K562 (cell line): ENCODE measurements around the gene MVD. TPM values are rescaled to one million over a fixed set of nuclear protein-coding genes. Genes with fewer than 3 reads are reported as not detected.

Source experiments
- ARID3B ChIP-seq: fragments of 250-450 bp; sonication (Bioruptor Pico); IDR thresholded peaks from 2 replicates; pipeline ENCODE4 v1.4.0; 2020; ENCODE audit warnings: borderline replicate concordance
- ETS1 ChIP-seq: conservative IDR thresholded peaks from 2 replicates; pipeline ENCODE4 v1.6.1; 2011; ENCODE audit warnings: low read depth, mild to moderate bottlenecking, low read length; ENCODE audit not compliant: control insufficient read depth
- GABPB2 ChIP-seq: fragments of 250-450 bp; sonication (Bioruptor Pico); conservative IDR thresholded peaks from 2 replicates; pipeline ENCODE4 v1.5.1; 2021; ENCODE audit warnings: mild to moderate bottlenecking
- GTF2F1 ChIP-seq: IDR thresholded peaks from 2 replicates; pipeline ENCODE4 v1.6.1; 2011; ENCODE audit warnings: low read depth, low read length, improper control_type of control experiment
- LEF1 ChIP-seq: fragments of 450-650 bp; IDR thresholded peaks from 2 replicates; pipeline ENCODE4 v1.6.1; 2016; ENCODE audit warnings: mild to moderate bottlenecking
- MAFG ChIP-seq: fragments of 450-650 bp; conservative IDR thresholded peaks from 2 replicates; pipeline ENCODE4 v1.6.1; 2016; ENCODE audit warnings: missing genetic modification characterization, missing compliant biosample characterization
- NUFIP1 ChIP-seq: fragments of 450-650 bp; IDR thresholded peaks from 2 replicates; pipeline ENCODE4 v1.6.1; 2018; ENCODE audit not compliant: partially characterized antibody
- PBX2 ChIP-seq, 2 experiments: IDR thresholded peaks in 1 of 2; conservative IDR thresholded peaks in 1 of 2; 2 replicates each; pipeline ENCODE4 v1.6.1; 2016; ENCODE audit warnings: low read depth in 2 of 2, mild to moderate bottlenecking in 1 of 2, missing compliant biosample characterization in 1 of 2, missing genetic modification characterization in 1 of 2, moderate library complexity in 1 of 2
- PPARD ChIP-seq: fragments of 250-450 bp; sonication (Bioruptor Pico); IDR thresholded peaks from 2 replicates; pipeline ENCODE4 v1.8.0; 2022; ENCODE audit warnings: inconsistent platforms, mild to moderate bottlenecking, moderate library complexity
- SREBF1 ChIP-seq: fragments of 150-350 bp; IDR thresholded peaks from 2 replicates; pipeline ENCODE4 v1.6.1; 2014; ENCODE audit warnings: antibody characterized with exemption, low read depth, low read length, borderline replicate concordance
- STAT5A ChIP-seq: IDR thresholded peaks from 2 replicates; pipeline ENCODE4 v1.6.1; 2012; ENCODE audit warnings: low read length, inconsistent platforms, borderline replicate concordance
- TGIF2 ChIP-seq: sonication (generic); formaldehyde crosslinking; IDR thresholded peaks from 2 replicates; pipeline ENCODE4 v1.8.1; 2022; ENCODE audit warnings: mild to moderate bottlenecking, missing genetic modification reagents, moderate library complexity
- U2AF2 ChIP-seq: fragments of 200-400 bp; formaldehyde crosslinking; optimal IDR thresholded peaks from 2 replicates; pipeline ENCODE3; 2017; ENCODE audit warnings: low read depth, mild to moderate bottlenecking, low read length
- XRCC4 ChIP-seq: IDR thresholded peaks from one replicate; pipeline ENCODE4 v1.6.1; 2011; ENCODE audit not compliant: insufficient read depth, insufficient read length; ENCODE audit errors: extremely low read depth
- ZBTB43 ChIP-seq: sonication (generic); formaldehyde crosslinking; IDR thresholded peaks from 2 replicates; pipeline ENCODE4 v1.8.0; 2023; ENCODE audit warnings: mild to moderate bottlenecking, missing genetic modification reagents
- ZNF174 ChIP-seq: fragments of 250-450 bp; sonication (Bioruptor Pico); IDR thresholded peaks from 2 replicates; pipeline ENCODE4 v1.4.0; 2020; ENCODE audit warnings: mild to moderate bottlenecking
- ZNF232 ChIP-seq: sonication (generic); formaldehyde crosslinking; IDR thresholded peaks from 2 replicates; pipeline ENCODE4 v1.8.0; 2022; ENCODE audit warnings: mild to moderate bottlenecking, missing genetic modification reagents
- ZNF253 ChIP-seq: fragments of 250-450 bp; sonication (Bioruptor Pico); conservative IDR thresholded peaks from 2 replicates; pipeline ENCODE4 v1.6.1; 2021; ENCODE audit warnings: mild to moderate bottlenecking
- ZNF511 ChIP-seq: sonication (generic); formaldehyde crosslinking; IDR thresholded peaks from 2 replicates; pipeline ENCODE4 v1.8.0; 2022; ENCODE audit warnings: mild to moderate bottlenecking, missing genetic modification reagents
- ZNF699 ChIP-seq: fragments of 250-450 bp; sonication (Bioruptor Pico); IDR thresholded peaks from 2 replicates; pipeline ENCODE4 v1.8.0; 2021; ENCODE audit warnings: mild to moderate bottlenecking, moderate library complexity; ENCODE audit not compliant: insufficient replicate concordance
- ZNF75A ChIP-seq: fragments of 450-650 bp; formaldehyde crosslinking; IDR thresholded peaks from 2 replicates; pipeline ENCODE4 v1.4.0; 2020; ENCODE audit warnings: mild to moderate bottlenecking
- polyA plus RNA-seq, 8 experiments: library from polyadenylated mRNA; depleted of rRNA in 4 of 8; stranded (reverse) in 5 of 8; unstranded in 3 of 8; fragments of >200 nt; fragmentation: Nextera tagmentation in 2 of 8; fragmentation: Illumina TruSeq in 1 of 8; extraction: Ambion mirVana in 2 of 8; extraction: Trizol in 1 of 8; gene quantifications; 2 replicates each; pipeline versions ENCODE4 v1.2.1 to v1.2.3, GENCODE V29; 2011 to 2014; ENCODE audit warnings: inconsistent platforms in 1 of 8, missing spikeins in 1 of 8
- total RNA-seq, 7 experiments: library from RNA; depleted of rRNA in 6 of 7; stranded (reverse); fragments of >200 nt in 6 of 7; fragmentation: Illumina TruSeq in 2 of 7; extraction: Trizol in 2 of 7; gene quantifications; 2 replicates each; pipeline versions ENCODE4 v1.2.1 to v1.2.3, GENCODE V29; 2011 to 2021; ENCODE audit warnings: low replicate concordance in 1 of 7

Gene MVD
- total and polyA plus RNA-seq, 9 of the 15 experiments (the other 6 are each of a cell fraction or from before 2014, with no cell fraction given), result 12.2 to 141 (median 45.3) TPM

GRCh38 chr16:88662843-88663606 lies at the start of gene MVD (continued):
- no peak for TF ChIP-seq NUFIP1
- no peak for TF ChIP-seq ZNF174 (CRISPR knock-in tag)
- TF ChIP-seq ZNF511 (CRISPR knock-in tag), result no peak; the same call in 1 of the 2 replicates
- TF ChIP-seq ZBTB43, result no peak
- no peak for TF ChIP-seq ARID3B (CRISPR knock-in tag)
- no peak for TF ChIP-seq PPARD (CRISPR knock-in tag)
- no peak for TF ChIP-seq ZNF75A (CRISPR knock-in tag)
- no peak for TF ChIP-seq ZNF232
- TF ChIP-seq SREBF1, result peak; percentile 88
- TF ChIP-seq U2AF2, result no peak
- TF ChIP-seq ETS1, result peak; percentile 58
- no peak for TF ChIP-seq PBX2 (CRISPR knock-in tag; IDR thresholded peaks at IDR 0.05; ENCODE audit: low read depth)
- TF ChIP-seq PBX2 (tag; conservative IDR thresholded peaks at IDR 0.05; ENCODE audit: low read depth), result no peak
- no peak for TF ChIP-seq GABPB2 (CRISPR knock-in tag)
- TF ChIP-seq LEF1, result no peak
- TF ChIP-seq GTF2F1, result no peak
- TF ChIP-seq ZNF253 (CRISPR knock-in tag), result no peak
- no peak for TF ChIP-seq STAT5A
- TF ChIP-seq MAFG, result no peak
- no peak for TF ChIP-seq XRCC4
- no peak for TF ChIP-seq TGIF2 (CRISPR knock-in tag)
- no peak for TF ChIP-seq ZNF699 (CRISPR knock-in tag)
